GM21786 (cell line): ENCODE data around the gene NGFR.

ENCODE experiments used
- ATAC-seq: cut with Tn5 transposase; IDR thresholded peaks from one replicate; pipeline ENCODE4 v1.9.1; 2021; ENCODE audit not compliant: unreplicated experiment

The NGFR gene

DNA sequence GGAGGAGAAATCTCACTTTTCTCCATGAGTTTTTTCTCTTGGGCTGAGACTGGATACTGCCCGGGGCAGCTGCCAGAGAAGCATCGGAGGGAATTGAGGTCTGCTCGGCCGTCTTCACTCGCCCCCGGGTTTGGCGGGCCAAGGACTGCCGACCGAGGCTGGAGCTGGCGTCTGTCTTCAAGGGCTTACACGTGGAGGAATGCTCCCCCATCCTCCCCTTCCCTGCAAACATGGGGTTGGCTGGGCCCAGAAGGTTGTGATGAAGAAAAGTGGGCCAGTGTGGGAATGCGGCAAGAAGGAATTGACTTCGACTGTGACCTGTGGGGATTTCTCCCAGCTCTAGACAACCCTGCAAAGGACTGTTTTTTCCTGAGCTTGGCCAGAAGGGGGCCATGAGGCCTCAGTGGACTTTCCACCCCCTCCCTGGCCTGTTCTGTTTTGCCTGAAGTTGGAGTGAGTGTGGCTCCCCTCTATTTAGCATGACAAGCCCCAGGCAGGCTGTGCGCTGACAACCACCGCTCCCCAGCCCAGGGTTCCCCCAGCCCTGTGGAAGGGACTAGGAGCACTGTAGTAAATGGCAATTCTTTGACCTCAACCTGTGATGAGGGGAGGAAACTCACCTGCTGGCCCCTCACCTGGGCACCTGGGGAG, 19.1 kb downstream of the NGFR start:
- ATAC-seq, result no peak

DNA sequence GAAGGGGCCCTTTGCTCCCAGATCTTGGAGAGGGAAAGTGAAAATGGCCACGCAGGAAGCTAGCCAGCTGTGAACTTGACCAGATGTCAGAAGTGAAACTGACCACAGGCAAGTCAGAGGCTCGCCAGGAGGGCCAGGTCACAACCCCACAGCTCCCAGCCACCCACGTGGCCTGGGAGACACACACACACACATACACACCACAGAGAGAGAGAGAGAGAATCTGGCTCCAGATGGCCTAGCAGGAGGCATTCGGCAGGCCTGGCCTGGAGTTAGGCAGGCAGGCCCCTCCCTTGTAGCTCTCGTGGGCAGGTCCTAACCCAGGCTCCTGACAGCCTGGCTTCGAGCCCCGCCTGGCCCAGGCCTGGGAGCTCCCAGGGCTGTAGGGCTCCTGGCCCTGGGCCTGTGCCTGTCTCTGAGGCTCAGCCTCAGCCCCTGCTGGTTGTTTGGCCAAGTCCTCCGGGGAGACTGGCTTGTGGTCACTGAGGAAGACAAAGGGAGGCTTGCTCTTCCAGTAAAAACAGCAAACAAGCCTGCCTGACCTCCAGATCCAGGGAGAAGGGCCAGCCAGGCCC, 20.2 kb downstream of the NGFR start:
- ATAC-seq, result peak; percentile 72

- no peak for ATAC-seq
Observed at GRCh38 chr17:49516180-49516579, 21.1 kb downstream of the NGFR start.

- no peak for ATAC-seq
Observed at GRCh38 chr17:49518346-49519078, 23.4 kb downstream of the NGFR start.

GRCh38 chr17:49519781-49520180, 24.7 kb downstream of the NGFR start:
- ATAC-seq, result no peak

DNA sequence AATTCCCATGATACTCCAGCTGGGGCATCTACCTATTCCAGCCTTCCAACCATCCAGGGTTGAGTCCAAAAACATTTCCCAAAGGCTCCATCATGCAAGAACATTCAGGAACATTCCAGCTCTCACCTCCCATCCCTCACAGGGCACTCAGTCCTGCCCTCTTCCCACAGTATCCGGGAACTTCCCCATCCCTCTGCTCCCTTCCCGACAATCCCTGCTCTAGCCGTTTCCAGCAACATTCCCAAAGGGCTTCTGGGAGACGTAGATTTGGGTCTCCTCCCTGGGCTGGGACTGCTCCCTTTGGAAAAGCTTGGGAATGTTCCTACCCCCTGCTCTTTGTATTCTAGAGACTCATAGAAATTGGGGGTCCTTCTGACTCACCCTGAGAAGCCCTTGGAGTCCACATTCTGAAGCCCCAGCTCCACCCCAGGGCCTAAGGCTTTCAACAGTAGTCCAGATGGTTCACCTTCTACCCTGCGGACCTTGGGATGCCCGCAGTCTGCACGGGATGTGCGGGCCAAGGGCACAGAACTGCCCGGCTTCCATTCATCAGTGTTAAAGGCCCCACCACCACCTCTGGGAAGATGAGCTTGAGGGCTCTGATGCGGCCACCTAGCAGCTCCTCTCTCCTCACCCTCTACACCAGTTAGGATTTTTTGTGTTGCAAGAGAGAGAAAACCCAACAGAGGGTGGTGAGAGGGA, 25.4 kb downstream of the NGFR start:
- ATAC-seq, result no peak

- no peak for ATAC-seq
Observed at GRCh38 chr17:49521088-49521450, 26.0 kb downstream of the NGFR start.

DNA sequence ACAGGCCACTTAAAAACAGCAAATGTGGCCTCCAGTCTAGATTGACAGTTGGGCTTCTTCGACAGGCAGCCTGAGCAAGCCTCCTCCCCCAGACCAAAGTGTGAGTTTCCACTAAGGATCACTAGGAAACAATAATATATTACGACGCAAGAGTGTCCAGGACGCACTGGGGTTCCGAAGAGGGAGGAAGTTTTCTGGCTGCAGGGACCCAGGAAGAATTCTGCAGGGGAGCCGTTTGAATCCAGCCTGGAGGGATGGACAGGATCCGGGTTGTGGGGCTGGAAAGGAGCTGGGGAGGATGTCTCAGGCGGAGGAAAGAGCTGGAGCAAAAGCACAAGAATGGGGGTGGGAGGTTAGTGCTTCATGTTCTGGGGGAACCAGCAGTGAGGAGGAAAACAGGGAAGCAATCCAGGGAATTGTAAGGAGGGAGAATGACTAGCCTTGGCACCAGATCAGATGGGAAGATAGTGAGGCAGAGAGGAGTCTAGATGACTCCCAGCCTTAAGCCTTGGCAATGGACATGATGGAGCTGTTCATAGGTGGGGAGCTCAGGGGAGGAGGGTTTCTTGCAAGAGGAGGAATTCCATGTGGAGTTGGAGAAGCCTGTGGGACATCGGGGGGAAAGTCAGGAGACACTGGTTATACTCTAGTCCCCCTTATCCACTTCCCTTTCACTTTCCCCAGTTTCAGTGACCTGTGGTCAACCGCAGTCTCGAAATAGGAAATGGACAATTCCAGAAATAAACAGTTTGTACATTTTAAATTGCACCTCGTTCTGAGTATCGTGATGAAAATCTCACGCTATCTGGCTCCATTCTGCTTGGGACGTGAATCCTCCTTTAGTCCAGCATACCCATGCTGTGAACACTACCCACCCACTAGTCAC, 26.6 kb downstream of the NGFR start:
- no peak for ATAC-seq

GRCh38 chr17:49522357-49522890, 27.3 kb downstream of the NGFR start:
- ATAC-seq, result no peak

DNA sequence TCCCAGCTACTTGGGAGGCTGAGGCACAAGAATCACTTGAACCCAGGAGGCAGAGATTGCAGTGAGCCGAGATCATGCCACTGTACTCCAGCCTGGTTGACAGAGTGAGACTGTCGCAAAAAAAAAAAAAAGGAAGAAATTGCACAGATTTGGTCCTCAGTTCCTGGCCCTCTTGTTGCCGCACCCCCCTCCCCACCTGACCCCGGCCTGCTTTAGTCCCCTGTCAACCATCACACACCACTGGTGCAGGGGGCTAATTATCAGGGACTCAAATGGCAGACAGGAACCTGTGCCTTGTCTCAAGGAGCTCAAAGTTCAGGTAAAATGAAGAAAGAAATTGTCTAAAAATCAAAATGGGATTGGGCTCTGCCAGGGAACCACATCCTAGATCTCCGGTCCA, 28.1 kb downstream of the NGFR start:
- no peak for ATAC-seq

DNA sequence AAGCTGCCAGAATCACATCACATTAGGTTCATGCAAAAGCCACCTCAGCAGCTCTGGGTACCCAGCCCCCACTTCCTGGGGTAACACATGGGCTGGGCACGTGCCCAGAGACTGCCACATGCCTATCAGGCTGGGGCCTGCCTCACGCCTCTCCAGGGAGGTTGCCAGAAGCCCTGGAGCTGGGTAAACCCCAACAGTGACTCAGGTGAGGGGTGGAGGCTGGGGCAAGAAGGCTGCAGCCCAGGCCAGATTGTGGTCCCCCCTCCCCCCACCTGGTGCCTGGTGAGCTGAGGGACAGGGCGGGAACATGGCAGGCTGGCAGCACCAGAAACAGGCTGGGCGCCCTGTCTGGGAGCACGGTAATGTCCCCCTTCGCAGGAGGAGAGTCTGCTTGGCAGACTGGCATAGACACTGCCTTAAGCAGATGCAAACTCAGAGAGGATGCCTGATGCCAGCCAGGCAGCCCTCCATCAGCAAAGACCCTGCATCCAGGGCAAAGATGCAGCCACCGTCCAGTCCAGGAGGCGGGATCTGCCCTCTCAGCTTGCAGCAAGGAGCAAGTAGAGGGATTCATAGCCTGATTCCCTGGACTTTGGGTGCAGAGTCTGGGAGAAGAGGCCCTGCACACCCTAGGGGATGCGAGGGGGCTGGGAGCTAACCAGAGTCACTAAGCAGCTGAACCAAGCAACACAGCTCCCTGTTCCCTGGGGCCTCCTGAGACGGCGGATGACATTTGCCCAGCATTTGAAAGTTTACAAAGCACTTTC, 28.8 kb downstream of the NGFR start:
- ATAC-seq, result no peak

DNA sequence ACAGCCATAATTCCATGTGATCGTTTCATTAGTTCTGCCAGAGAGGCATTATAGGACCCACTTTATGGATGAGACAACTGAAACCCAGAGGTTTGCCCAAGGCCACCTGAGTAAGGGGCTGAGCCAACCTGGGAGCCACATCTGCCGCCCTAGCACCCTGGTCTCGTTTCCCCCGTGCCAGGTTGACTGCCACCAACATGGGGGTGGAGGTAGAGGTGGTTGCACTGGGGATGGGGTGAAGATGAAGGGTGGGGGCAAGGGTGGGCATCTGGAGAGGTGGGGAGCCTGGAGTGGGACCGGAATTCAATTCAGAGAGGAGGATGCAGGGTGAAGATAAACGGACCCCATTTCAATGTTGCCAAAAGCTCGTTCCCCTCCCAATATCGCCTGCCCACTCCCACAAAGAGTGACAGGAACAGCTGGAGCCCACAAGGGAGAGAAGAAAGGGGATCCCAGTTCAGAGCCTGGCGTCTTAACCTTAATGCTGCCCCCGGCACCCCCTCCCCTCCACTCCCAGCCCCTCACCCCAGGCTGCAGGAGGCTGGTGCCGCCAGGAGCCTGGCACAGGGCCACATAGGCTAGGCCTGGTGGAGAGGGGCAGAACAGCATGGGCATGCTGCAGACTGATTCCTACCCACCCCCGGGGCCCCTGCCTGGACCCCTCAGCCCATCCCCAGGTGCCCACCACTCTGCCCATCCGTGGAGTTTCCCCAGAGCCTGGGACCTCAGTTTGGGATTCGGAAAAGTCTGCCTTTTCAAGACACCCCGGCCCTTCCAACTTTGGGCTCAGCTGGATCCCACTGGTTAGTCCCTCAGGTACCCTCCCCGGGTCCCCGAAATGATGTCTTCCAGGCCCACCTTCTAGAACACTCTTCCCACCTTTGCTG, 29.6 kb downstream of the NGFR start:
- no peak for ATAC-seq

GRCh38 chr17:49525831-49526741, 31.0 kb downstream of the NGFR start:
- ATAC-seq, result no peak

DNA sequence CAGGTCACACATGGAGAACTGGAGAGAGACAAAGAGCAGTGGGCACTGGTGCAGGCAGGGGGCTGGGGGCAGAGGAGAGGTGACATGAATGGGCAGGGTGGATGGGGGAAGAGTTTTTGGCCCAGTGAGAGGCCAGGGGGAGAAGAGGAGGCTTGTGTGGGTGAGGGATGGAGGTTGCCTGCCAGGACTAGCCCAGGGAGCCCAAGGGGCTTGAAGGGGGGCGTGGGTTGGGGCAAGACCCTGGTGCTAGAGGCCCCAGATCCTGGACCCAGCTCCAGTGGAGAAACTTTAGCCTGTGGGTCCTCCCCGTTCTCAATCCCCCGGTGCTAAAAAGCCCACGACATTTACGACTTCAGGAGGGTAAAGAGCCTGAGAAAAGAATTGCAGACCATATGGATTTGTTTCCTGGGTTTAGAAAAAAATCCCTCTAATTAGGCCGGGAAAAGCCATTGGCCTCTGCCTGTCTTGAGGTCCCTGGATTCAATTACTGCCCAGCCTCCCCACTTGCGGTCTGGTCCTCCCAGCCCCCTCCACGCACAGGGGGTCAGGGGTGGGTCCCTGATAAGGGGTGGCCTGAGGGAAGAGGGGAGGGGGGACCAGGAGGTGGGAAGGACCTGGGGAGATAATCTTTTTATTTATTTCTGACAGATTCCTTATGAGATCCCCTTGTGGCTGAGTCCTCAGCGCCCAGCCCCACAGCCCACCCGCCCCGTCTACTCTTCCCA, 33.0 kb downstream of the NGFR start:
- ATAC-seq, result no peak

DNA sequence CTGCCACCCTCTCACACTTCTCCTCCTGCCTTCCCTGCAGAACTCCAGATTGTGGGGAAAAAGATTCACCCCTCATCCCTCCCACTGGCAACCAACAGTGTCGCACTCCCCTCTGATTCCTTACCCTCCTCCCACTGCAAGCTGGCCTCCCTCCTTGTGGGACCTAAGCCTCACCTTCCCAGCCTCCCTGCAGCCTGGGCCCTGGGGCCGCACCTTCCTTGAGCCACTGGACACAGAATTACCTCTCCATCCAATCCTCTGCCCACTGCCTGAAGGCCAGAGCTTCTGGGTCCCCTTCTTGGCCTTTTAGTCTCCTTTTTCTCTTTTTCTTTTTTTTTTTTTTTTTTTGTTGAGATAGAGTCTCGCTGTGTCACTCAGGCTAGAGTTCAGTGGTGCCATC, 33.9 kb downstream of the NGFR start:
- no peak for ATAC-seq

DNA sequence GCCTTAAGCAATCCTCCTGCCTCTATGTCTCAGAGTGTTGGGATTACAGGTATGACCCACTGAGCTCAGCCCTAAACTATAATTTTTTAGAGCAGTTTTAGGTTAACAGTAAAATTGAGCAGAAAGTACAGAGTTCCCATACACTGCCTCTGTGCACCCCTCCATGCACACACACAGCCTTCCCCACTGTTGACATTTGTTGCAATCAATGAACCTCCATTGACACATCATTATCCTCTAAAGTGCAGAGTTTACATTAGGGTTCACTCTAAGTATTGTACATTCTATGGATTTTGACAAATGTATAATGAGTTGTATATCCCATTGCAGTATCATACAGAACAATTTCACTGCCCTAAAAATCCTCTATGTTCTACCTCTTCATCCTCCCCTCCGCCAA, 35.0 kb downstream of the NGFR start:
- ATAC-seq, result no peak

GRCh38 chr17:49543860-49544259, 48.8 kb downstream of the NGFR start:
- no peak for ATAC-seq
